GM12873 (cell line): Measurements from ENCODE around the gene CDH23.

Experiments
- TF ChIP-seq, protein P1 (sequence below): IDR thresholded peaks from 2 replicates; pipeline ENCODE4 v1.5.1; 2012; ENCODE audit warnings: low read depth, mild to moderate bottlenecking, moderate library complexity, low read length, control low read depth; ENCODE audit not compliant: insufficient read depth; ENCODE audit errors: missing control alignments

Gene CDH23

DNA sequence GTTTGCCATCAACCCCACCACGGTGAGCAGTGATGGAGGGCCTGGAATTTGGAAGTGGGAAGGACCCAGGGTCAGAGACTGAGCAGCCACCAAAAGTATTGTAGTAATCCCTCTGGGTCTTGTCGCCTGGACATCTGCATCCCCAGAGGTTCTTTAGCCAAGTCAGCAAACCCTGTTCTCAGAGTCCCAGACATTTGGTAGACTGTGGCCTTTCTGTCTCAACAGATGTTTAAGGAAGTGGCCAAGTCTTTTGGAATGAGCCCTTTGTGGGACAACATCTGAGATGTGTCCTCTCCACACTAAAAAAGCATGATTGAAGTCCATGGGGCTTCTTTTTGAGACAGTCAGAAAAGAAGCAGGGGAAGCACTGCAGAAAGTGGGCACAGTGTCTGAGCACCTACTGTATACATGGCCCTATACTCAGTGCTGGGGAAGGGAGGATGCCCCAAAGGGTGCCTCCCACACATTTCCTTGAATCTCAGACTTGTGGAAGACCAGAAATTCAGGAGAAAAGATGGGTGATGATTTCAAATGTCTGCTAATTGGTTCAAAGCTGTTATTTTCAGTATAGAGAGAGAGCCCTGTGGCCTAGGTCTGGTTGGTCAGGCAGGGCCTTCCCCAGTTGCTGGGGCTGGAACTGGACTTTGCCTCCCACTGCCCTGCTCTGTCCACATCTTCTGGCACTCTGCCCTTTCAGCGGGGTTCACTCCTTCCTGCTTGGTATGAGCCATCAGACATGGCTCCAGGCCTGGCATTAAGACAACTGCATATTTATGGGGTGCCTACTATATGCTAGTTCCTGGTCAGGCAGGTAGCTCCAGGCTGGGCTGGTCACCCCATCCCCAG, 403.1 kb downstream of the CDH23 start:
- TF ChIP-seq, protein P1, sequence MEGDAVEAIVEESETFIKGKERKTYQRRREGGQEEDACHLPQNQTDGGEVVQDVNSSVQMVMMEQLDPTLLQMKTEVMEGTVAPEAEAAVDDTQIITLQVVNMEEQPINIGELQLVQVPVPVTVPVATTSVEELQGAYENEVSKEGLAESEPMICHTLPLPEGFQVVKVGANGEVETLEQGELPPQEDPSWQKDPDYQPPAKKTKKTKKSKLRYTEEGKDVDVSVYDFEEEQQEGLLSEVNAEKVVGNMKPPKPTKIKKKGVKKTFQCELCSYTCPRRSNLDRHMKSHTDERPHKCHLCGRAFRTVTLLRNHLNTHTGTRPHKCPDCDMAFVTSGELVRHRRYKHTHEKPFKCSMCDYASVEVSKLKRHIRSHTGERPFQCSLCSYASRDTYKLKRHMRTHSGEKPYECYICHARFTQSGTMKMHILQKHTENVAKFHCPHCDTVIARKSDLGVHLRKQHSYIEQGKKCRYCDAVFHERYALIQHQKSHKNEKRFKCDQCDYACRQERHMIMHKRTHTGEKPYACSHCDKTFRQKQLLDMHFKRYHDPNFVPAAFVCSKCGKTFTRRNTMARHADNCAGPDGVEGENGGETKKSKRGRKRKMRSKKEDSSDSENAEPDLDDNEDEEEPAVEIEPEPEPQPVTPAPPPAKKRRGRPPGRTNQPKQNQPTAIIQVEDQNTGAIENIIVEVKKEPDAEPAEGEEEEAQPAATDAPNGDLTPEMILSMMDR = no peak

DNA sequence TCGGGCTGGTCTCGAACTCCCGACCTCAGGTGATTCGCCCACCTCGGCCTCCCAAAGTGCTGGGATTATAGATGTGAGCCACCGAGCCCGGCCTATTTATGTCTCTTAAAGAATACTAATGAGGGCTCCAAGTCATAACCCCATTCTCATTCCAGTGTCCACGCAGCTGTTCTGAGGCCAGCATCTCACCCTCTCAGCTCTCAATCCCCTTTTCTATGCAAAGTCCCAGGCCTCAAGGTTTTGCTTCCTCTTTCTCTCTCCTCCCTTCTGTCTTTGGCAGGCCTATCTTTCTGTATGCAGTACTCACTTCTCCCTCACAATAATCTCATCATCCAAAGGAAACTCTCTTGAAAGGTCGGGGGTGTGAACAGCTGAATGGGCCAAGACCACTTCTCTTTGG, 404.6 kb downstream of the CDH23 start:
- TF ChIP-seq, protein P1 = no peak

DNA sequence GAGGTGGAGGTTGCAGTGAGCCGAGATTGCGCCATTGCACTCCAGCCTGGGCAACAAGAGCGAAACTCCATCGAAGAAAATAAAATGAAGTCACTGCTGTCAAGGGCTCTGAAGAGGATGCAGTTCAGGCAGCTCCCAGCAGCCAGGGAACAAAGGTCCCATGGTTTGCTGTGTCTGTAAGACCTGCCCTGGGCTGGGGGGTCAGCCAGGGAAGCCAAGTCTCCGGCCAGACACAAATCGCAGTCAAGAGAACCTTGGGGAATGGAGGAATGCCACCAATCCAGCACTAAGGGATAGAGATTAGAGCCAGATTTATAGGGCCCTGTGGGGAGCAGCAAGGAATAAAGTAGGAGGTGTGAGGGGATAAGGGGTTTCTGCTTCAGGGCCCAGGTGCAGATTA, 405.5 kb downstream of the CDH23 start:
- TF ChIP-seq, protein P1 = no peak

DNA sequence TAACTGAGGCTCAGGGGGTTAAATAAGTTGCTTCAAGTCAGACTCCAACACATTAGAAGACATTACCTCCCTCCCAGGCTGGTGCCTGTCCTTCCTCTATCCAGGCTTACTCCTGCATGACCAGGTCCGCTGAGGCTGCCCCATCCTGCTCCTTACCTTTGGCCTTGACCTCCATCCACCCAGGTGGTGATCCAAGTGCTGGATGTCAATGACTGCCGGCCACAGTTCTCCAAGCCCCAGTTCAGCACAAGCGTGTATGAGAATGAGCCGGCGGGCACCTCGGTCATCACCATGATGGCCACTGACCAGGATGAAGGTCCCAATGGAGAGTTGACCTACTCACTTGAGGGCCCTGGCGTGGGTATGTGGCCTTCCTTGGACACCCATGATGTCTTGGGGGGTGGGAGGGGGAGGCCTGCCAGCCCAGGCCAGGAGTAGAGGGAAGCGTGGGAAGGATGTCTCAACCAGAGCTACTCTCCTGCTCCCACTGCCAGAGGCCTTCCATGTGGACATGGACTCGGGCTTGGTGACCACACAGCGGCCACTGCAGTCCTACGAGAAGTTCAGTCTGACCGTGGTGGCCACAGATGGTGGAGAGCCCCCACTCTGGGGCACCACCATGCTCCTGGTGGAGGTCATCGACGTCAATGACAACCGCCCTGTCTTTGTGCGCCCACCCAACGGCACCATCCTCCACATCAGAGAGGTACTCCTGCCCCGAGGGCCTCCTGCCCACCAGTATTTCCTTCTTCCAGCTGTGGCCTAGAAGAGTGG, 406.2 kb downstream of the CDH23 start:
- TF ChIP-seq, protein P1 = no peak

DNA sequence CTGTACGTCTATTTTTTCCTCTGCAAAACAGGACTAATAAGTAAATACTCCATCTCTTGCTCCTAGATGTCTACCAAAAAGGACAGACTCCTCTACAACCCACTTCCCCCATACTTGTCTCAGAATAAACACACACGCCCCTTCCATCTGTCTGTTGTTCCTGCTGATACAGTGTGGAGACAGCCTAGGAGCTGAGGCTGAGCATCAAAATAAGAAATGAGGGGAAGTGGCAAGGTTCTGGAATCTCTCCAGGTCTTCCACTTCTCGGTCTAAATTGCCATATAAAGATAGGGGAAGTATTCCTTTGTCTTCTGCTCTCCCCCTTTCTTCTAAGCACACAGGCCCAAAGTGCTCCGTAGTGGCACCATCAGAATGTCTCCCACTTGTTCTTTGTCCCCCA, 407.4 kb downstream of the CDH23 start:
- TF ChIP-seq, protein P1 = no peak

DNA sequence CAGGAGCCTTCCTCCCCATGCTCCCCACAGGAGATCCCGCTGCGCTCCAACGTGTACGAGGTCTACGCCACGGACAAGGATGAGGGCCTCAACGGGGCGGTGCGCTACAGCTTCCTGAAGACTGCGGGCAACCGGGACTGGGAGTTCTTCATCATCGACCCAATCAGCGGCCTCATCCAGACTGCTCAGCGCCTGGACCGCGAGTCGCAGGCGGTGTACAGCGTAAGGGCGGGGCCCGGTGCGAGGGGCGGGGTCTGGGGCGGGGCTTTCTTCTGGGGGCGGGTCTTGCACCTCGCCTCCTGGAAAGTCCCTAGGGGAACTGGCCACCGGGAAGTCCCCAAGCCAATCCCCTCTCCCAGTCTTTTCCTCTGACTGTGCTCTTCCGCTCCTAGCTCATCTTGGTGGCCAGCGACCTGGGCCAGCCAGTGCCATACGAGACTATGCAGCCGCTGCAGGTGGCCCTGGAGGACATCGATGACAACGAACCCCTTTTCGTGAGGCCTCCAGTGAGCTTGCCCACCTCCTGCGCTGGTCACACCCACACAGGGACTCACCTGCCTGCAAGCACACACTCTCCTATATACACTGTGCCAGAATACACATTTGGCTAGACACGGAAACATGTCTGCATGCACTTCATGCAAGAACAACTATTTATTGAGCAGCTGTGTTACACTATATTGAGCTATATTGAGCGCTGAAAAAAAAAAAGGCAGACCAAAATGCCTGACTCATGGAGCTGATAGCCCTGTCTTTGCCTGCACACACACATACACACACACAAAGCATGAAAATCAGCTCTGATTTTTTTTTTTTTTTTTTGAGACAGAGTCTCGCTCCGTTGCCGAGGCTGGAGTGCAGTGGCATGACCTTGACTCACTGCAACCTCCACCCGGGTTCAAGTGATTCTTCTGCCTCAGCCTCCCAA, 409.3 kb downstream of the CDH23 start:
- TF ChIP-seq, protein P1 = no peak
